Measurements from ENCODE around the gene LEFTY2.

GRCh38 chr1:225944951-225945350 lies 3.9 kb upstream of the LEFTY2 start:
- no peak for TF ChIP-seq EZH2 (IDR thresholded peaks at IDR 0.05; ENCODE audit: low read length, unreplicated experiment)
- TF ChIP-seq CTCF (conservative IDR thresholded peaks at IDR 0.05; ENCODE audit: low read depth, low read length): no peak
- no peak for TF ChIP-seq EZH2phosphoT487 (IDR thresholded peaks at IDR 0.05; ENCODE audit: borderline replicate concordance, low read length)

All from PC-3 (cell line).